ENCODE measurements around the gene GMPPA.

The GMPPA gene

GRCh38 chr2:219498280-219499057, at the start of gene GMPPA:
Gene GMPPA, plus strand, starts transcription at chr2:219498891. Its CDS starts 1,085 bp downstream, at chr2:219499976.
- DNase-seq = peak; percentile 96 to 98

GRCh38 chr2:219449609-219450008, 49.1 kb upstream of the GMPPA start:
- no peak for DNase-seq

- no peak for DNase-seq
Measured at GRCh38 chr2:219451661-219452360, 46.9 kb upstream of the GMPPA start.

GRCh38 chr2:219452361-219453317, 46.1 kb upstream of the GMPPA start:
- no peak for DNase-seq

DNA sequence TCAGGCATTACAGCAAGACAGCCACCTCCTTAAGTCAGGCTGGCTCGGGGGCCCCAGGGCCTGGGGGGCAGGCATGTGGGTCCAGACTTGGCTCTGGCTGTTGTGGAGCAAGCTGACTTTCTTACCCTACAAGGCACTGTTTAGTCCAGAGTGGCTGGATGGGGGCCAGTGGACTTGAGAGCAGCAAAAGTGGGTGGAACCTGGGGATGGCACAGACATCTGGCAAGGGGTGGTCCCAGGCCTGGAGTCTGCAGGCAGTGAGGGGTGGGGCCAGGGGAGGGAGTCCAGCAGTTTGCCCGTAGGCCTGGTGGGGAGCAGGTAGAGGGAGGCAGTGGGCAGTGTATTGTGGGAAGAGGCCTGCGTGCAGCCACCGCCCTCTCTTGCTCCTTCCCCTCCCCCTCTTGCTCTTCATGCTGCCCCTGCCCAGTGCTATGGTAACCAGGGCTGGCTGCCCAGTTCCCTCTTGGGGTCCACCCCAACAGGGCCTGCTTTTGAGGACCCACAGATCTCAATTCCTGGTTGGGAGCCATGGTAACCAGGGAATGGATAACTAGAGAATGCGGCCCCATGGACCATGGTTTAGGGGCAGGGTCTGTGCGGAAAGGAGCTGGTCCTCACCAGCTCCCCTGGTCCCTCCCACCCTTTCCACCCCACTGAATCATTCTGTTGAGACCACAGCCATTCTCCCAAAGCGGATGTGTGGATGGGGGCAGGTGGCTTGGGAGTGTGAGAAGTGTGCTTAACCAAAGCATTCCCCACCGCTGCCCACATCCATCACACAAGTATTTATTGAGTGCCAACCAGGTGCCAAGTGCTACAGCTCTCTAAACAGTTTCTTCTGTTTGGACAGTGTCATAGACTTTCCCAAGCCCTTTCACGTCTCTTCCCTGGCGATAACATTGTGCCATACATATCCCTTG, 44.8 kb upstream of the GMPPA start:
- no peak for DNase-seq

DNA sequence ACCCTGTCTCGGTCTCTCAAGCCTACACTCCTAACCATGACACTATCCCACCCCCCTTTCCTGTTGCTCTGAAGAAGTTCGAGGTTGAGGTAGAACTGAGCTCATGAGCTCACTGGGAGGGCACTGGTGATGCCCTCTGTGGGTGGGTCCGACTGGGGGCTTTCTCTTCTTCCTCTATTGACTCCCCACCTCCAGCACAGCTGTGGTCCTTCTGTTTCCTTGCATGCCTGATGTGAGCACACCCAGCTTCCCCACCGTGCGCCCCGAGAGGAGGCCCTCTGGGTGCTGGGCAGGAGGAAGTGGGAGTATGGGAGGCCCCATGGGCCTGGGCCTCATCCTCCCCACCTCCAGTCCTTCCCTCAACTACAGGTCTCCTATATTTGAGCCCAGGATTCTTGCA, 43.1 kb upstream of the GMPPA start:
- DNase-seq = no peak

- DNase-seq = no peak
Measured at GRCh38 chr2:219457784-219458369, 40.8 kb upstream of the GMPPA start.

- no peak for DNase-seq
Measured at GRCh38 chr2:219458996-219459395, 39.7 kb upstream of the GMPPA start.

GRCh38 chr2:219459460-219460311, 39.0 kb upstream of the GMPPA start:
- peak in 1 of 2 experiments; percentile 64 for DNase-seq

DNA sequence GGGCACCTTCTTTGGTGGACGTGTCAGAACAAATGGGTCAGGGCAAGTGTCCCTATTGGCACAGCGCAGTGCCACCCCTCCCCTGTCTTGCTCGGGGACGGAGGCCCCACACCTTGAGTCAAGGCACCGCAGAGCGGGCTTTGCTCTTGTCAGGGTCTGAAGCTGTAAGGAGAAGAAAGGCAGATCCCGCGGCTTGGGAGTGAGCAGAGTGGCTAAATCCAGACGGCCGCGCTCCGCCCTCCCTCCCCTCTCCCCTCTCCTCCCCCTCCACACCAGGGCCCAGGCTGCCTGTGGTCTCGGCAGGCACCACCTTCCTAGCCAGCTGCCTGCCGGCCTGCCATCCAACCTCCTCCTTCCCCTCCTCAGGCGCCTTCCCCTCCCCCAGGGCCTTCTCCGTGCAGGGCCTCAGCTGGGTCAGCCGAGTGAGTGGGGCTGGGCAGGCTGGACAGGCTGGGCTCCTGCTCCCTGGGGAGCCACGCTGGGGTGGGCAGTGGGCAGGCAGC, 38.2 kb upstream of the GMPPA start:
- DNase-seq = peak in 1 of 2 experiments; percentile 64

DNA sequence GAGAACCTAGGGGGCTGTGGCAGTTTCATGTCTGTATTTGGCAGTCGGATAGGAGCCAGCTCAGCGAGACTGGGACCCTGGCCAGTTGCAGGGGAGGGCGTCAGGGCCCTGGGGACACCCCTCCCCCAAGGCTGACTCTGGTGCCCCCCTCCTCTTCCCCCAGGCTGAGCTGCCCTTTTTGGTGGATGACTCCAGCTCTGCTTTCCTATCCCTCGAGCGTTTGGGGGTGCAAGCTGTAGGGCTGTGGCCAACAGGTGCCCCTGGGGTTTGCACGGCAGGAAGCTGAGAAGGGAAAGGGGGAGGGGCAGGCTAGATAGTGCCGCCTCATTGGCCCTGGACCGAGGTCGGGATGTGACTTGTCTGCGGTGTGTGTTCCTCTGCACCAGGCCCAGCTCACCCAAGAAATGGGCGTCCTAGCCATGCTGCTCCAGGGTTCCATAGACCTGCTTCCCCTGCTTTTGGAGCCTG, 37.6 kb upstream of the GMPPA start:
- peak in 1 of 2 experiments; percentile 26 for DNase-seq

GRCh38 chr2:219461669-219462068, 37.0 kb upstream of the GMPPA start:
- no peak for DNase-seq

DNA sequence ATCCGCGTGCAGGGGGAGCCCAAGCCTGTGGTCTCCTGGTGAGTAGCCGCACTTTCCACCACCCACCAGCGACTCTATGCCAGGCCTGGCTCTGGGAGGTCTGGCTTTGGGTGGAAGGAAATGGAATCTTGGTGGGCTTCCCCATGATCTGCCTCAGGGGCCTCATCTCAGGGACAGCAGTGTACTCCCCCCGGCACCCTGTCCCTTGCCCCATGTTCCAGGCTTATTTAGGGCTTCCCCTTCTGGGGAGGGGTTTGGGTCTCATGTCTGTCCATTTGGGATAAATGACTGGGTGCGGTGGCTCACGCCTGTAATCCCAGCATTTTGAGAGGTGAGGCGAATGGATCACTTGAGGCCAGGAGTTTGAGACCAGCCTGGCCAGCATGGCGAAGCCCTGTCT, 36.3 kb upstream of the GMPPA start:
- DNase-seq = no peak

DNA sequence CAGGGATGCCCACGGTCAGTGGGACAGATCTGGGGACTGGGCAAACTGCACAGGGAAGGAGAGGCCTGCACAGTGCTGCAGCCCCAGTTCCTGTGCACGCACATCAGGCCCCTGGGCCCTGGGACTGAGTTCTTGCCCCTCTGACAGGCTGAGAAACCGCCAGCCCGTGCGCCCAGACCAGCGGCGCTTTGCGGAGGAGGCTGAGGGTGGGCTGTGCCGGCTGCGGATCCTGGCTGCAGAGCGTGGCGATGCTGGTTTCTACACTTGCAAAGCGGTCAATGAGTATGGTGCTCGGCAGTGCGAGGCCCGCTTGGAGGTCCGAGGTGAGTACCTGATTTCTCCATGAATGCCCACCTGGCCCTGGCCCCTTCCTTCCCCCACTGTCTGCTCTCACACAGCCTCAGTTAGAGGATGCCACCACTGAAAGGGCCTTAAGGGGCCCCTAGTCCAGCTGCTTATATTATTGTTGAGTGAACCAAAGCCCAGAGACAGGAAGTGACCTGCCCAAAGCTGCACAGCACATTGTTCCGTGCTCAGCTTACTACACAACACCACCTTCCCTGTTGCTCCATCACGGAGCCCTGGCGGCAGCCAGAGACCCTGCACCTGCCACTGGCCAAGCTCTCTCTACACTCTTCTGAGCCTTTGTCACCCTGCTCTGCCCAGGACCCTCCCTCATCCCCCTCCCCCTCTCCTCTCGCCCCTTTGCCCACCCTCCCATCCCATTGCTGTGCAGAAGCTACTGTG, 34.2 kb upstream of the GMPPA start:
- DNase-seq = no peak

GRCh38 chr2:219465659-219466561, 32.8 kb upstream of the GMPPA start:
- no peak for DNase-seq

- no peak for DNase-seq
Measured at GRCh38 chr2:219466816-219467735, 31.6 kb upstream of the GMPPA start.

GRCh38 chr2:219467736-219468075, 31.0 kb upstream of the GMPPA start:
- no peak for DNase-seq

Measured in NCI-H526 (cell line).